DMS79 (cell line): Measurements from ENCODE around the gene UROC1.

Experiments
- DNase-seq: peaks from one replicate; lab custom pipeline; 2025; lab: John Stamatoyannopoulos, UW

The UROC1 gene

DNA sequence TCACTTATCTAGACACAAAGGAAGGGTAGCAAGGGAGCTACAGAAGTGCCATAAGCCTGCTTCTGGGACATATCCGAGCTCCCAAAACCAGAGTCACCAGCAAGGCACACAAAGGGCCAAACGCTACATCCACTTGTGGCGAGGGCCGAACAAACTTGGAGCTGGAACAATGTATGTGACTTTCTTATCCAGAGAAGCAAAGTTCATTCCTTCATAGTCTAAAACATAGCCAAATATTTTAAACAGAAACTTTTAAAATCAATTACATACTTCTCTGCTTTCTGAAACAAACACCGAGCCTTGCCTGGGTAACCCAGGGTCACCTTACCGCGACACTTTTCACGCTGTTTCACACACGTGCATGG is 57.8 kb downstream of the UROC1 start:
- no peak for DNase-seq

DNA sequence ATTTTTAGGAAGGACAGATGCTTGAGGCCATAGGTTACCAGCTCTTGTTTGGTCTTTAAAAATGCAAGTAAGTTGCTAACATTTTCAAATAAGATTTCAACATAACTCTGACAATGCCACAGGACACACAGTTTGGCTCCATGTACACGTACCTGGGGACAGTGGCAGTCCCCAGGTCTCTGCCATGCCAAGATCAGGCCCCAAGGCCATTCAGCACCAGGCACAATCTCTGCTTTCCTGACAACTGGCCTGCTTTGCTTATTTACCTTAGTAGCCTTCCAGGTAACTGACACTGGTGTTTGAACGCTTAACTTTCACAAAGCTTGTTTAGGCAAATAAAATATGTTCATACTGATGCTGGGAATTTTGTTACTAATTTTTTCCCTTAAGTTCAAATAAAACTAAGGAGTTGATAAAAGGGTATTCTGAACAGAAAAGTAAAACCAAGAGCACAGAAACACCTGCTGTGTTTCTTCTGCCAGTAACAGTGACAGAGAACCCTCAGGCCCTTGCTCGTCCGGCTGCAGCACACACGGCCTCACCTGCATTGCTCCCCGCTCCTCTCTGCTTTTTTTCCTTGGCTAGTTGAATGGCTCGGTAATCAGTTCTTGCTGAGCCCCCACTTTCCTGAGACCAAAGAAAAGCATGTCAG is 58.3 kb downstream of the UROC1 start:
- no peak for DNase-seq

DNA sequence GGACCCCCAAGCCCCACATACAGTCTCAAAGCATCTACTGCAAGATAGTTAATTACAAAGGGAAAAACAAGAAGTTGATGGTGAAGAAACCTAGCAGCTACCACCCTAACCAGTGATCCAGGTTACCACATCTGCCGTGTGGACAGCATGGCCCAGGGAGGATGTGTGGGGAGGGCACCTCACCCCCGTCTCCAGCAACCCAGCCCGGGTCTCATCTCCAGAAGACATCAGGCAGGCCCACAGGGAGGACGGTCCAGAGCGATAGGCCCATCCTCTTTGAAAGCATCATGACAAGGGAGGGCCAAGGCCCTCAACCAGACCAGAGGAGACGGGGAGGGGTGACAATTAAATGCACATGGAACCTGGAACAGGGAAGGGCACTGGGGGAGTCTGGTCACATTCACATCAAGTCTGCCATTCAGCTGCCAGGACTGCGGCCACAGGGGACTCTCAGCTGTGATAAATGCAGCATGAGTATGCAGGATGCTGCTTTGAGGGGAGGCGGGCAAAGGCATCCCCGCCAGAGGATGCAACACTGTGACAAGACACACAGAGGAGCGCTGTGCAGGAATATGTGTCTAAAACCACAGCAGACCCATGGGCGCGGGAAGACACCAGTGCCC is 60.7 kb downstream of the UROC1 start:
- no peak for DNase-seq

DNA sequence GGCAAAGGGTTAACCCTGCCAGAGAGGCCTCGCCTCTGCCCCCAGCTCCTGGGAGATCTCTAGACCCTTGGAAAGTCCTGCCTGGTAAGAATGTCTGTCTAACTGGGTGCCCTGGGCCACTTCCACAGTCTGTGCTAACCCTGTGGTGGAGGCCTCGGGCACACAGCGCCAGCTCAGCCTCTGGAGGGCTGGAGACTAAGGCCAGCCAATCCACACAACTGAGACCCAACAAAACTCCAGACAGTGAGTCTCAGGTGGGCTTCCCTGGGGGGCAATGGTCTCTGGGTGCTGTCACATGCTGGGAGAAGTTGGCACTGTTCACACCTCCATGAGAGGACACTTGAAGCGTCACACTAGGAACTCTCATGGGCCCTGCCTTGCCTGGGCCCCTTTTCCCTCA is 61.4 kb downstream of the UROC1 start:
- DNase-seq = no peak

DNA sequence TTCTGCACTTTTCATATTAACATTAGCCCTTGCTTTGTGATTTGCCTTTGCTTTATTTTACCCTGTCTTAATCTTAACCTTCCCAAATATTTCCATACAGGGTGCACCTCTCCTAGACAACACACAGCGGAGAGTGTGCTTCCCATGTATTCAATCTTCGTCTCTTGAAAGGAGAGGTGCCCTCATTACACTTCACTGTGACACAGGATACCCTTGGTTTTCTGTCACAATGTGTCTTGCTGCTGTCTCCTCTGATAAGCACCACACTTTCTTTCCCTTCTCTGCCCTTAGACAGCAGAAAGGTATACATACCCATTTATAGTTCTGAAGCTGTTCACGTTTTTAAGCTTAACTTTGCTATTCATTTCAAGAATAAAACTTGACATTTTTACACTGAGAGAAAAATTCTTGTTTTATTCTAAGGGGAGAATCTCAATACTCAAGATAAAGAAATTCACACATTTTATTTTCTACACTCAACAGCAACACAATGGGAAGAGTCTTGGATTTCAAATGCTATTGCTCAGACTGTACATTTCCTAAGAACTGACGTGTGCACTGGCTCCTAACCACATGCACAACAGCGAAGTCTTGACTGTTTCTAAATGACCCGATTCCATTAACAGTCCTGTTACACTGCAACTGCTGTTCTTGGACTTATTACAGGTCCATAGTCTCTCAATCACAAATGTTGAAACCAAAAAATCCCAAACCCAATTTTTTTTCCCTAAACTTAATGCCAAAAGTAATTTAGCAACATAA is 63.0 kb downstream of the UROC1 start:
- DNase-seq = no peak

DNA sequence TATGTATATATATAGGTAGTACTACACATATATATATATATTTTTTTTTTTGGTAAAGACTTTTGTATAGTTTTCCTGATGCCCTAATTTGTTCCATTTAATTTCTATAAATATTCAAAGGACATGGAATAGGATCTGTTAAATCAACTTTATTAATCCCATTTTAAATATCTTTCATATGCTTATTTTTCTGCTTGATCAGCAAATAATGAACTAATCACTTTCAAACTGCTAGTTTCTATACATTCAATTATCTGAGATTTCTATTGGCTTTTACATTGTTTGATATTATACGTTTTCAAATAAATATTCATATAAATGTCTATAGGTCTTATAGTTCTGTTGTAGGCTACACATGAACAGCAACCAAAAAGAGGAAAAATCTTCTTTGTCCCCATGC is 63.5 kb downstream of the UROC1 start:
- DNase-seq = no peak

DNA sequence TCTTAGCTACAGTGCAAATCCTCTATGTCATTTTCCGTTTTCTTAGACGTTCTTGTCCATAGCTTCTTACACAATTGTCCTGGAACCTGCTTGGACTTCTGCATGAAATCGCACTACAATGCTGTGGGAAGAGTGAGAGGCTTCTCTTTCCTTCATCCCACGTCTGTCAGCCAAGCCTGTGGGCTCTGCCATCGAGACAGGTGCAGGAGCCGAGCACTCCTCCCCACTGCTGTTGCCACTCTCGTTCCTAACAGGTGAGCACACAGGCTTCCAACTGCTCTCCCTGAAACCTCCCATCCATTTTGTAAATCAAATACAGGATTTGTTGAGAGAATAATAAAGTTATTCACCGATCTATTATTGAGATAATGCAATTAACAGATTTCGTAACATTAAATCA is 65.4 kb downstream of the UROC1 start:
- DNase-seq = no peak

DNA sequence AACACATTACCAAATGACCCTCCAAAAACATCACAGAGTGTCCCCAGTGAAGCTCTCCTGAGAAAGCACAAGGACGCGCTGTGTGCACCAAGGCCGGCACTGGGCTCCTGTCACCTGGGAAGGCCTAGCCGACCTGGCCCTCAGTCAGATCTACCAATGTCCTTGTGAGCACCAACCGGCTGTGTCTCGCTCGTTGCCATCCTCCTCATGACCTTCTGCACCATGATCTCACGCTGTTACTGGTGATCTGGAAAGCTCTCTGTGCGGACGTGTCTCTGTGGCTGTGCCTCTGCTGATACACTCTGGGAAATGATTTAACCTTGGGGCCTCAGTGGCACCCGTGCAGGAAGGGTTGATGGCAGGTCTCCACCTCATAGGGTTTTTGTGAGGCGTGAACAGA is 66.1 kb downstream of the UROC1 start:
- DNase-seq = no peak

DNA sequence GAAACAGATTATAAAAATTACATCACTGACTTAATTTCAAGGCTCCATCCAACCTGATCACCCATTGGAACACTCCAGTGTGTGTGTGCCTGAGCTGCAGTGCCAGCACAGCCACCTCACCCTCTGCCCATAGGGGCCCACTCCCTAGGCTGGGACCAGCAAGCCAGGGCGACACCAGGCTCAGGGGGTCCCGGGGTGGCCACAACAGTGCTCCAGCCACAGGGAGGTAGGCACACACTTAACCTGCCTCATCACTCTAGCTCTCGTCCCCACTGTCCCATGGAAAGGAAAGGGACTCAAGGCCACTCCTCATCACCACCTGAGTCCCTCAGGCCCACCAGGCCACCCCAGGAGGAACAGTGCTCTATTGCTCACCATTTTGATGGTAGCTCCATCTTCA is 66.8 kb downstream of the UROC1 start:
- no peak for DNase-seq

DNA sequence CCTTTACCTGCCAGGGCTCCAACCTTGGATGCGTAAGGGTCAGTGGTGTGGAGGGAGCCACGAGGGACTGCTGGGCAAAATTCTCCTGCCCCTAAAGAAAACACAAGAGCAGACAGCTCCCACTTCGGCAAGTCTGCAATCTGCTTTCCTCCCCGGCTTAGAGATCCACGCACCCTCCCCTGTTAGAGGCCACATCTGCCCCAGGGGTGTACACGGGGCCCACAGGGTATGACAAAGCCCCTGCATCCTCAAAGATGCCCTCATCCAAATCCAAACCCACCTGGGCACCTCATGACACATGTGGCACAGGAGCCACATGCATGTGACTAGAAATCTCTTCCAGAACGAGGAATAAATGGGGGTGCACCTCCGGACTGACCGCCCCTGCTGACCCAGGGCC is 67.4 kb downstream of the UROC1 start:
- DNase-seq = no peak

DNA sequence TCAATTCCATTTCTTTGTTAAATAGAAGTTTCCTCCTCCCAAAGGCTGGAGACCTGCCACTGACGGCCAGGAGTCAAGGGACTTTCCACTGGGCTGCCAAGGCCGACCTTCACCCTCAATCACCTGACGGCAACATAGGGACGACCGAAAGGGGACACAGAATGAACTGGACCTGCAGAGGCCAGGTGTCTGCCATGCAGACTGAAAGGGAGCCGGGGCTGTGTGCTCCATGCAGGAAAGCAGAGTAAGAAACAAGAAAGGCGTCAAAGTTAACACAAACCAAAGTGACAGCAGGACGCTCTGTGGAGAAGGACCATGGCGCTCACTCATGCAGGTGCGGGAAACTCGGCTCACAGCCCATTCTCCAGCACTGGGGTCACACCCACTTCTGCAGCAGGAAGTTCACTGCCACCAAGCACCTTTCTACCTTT is 67.9 kb downstream of the UROC1 start:
- no peak for DNase-seq

DNA sequence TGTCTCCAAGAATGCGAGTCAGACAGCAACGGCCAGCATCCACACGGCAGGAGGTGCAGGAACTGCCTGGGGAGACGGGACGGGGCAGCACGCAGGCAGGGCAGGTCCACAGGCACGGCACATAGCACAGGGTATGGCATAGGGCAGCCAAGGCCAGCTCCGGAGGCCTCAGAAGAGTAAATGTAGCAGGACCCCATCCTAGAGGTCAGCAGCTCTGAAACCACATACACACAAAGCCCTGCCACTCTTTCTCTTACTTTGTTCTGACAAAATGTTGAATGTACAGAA is 68.7 kb downstream of the UROC1 start:
- no peak for DNase-seq

DNA sequence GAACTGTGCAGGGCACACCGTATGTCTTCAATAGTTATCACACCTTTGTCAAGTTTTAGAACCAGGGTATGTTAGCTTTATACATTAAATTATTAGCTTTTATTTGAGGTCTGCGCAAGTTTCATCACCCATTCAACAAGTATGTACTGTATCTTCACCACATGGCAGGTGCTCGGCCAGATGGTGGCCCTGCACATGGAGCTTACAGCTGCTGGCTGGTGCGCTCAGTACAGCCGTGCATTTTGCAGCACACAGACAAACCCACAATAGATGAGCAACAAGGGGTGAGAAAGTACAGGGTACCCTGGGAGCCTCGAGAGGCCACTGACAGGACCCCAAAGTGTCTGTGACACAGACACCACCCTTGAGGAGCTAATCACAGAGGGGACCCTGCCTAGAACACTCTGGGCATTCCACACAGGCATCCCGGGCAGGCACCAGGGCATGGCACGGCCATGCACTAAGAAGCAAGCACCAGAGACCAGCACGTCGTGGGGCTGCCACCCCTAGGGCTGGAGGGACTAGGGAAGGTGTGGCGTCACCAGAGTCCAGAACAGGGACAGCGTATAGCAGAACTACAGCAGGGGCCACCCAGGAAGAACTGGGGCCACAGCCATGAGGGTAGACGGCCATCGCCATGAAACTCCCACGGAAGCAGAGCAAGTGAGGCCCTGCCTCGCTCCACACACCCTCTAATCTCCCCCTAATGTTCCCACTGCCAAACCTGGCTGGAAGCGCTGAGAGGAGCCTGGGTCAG is 69.3 kb downstream of the UROC1 start:
- DNase-seq = no peak

DNA sequence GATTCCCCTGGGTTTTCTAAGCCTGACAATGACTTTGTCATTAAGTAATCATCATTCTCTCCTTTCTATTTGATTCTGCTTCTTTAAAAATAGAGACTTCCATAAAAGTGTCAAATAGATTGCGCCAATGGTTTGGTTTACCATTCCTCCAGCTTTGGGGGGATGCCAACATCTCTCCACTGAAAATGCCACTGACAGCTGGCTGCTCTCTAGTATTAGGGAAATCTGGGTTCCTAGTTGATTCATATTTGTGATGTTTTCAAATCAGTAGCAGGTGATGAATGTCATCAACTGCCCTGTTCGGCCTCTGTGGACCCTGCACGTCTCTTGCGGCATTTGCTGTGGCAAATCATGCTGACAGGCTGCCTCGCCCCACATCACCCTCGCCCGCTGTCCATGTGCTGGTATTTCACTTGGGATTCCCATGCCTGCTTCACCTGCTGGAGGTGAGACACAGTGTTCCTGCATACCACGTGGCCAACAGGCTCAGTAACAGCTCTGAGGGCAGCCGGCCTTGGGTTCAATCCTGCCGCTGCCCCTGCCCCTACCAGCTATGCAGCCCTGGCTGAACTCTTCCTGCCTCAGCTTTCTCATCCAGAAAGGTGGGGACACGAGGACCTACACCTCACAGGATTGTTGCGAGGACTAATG is 70.0 kb downstream of the UROC1 start:
- no peak for DNase-seq

DNA sequence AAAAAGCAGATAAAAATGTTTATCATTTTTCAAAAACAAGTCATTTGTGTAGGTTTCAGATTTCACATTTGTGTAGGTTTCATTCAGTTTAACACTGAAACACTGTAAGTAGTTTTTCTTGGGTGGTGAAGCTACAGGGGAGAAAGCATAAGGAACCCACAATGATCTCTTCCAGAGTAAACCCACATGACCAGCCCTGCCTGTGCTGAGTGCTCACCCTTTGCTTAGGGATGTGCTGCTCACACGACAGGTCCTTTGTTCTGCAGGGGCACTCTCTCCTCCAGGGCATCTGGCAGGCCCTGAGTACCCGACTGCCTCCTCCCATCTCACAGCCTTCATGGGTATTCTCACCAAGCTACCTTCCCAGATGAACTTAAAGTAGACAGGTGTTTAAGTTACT is 70.8 kb downstream of the UROC1 start:
- no peak for DNase-seq

DNA sequence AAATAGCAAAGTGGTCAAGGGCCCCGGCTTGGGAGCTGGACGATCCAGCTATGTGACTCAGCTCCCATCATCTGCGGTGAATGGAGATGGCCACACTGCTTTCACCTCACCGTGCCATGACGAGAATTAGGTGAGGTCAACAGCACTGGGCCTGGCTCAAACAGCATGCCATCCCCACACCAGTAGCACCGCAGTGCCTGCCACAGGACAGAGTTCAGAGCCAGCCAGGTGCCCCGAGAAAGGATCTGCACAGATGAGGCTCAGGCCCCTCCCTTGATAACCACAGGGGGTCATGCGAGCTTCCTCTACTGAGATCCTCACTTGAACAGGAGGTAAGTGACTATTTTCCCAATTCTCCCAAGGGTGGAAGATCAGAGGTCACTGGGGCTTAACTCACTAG is 71.3 kb downstream of the UROC1 start:
- DNase-seq = no peak

DNA sequence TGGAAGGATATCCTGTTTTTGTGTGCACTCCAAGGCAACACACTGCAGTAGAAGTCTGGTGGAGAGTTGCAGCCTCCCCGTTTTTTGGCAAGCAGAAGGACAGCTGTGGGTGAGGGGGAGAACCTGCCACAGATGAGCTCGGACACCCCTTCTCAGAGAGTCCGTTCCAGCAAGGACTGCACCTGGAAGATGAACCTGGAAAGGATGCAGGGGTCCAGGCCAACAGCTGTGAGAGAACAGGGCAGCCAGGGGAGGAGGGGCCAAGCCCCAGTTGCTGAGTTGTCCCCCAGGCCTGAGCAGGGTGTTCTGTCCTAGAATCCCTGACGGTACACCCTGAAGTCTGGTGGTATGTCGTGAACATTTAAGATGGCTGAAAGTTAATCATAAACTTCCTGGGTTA is 72.1 kb downstream of the UROC1 start:
- DNase-seq = no peak

DNA sequence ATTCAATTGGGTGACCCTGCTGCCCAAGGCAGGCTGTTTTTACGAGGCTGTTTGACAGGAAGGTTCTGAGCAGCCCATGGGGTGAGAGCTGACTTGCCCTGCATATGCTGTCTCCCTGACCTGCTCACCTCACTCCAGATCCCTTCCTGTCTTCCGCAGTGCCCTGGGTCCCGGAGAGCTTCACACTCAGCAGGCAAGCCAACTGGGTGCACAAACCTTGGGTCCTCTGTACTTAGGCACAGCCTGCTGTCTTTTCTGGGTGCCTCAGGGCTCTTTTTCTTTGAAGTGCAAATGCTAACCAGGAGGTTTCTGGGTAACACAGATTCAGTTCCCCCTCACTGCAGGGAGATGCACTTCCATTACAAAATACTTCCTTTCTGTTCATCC is 74.7 kb downstream of the UROC1 start:
- DNase-seq = no peak

DNA sequence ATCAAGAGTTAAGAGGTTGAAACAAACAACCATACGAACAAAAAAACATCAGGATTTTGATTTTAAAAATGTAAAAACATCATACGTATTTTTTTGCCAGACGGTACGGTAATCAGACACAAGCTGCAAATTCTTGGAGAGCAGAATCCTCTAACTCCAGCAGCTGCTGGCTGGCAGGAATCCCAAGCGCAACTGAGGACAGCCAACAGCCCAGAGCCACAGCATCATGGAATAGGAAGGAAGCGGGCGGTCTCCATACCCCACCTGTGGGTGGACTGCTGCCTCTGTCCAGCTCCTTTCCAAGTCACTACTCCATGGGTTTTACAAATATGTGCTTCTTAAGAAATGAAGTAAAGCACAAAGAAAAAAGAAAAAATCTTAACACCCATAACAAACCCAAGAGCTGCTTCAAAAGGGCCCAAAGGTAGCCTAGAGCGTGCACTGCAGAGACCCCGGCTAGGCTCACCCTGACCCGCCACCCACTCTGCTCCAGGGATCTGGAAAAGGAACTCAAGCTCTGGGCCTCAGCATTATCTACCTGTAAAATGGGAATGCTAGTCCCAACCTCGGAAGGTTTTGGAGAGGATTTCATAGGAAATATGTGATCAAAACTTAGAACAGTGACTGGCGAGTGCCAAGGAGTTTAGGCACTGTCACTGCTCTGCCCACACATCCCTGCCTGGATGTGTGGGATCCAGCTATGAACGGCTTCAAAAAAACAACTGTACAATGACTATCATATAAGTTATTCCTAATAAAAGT is 75.3 kb downstream of the UROC1 start:
- DNase-seq = no peak

DNA sequence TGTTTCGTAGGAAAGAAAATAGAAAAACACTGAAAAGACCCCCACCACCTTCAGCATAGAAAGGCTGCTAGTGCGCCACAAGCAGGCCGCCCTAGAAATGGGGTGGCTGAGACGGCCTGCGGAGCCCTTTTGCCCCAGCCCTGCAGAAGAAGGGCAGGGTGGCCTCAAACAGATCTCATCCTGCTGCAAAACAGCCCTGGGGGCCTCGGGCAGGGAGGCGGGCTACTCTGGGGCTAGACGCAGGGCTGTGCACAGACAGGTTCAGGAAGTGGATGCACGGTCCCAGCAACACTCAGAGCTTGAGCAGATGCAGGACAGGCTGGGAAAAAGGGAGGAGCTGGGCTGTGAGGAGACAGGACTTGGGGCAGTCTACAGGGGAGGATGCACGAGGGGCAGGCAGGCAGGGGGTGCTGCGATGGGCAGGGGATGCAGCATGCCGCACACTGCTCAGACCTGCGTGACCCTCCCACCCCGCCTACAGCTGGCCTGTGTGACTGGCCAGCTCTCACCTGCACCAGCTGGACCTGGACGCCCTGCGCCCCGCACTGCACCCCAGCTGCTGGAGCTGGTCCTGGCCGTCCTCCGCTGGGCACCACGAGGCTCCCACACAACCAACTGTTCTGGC is 76.2 kb downstream of the UROC1 start:
- no peak for DNase-seq

DNA sequence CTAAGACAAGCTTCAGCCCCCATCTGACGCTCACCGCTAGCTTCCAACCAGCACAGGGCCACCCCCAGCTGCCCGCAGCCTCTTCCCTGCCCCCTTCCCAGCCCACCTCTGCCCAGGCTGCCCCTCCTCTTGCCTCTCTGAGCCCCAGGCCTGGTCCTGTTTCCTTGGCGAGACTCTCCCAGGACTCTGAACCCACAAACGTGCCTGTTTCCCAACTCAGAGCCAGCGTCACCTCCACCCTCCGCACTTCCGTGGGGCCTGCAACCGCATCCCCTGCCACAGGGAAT is 76.9 kb downstream of the UROC1 start:
- DNase-seq = no peak
